HEK293 (cell line): ENCODE data around the gene ARHGEF7.

Experiments used
- CTCF ChIA-PET: fragments of 350-600 bp; formaldehyde crosslinking; extraction: SDS; loops from one replicate; lab custom pipeline; 2021; ENCODE audit warnings: antibody characterized with exemption; lab: Yijun Ruan, JAX
- POLR2A ChIA-PET: fragments of 300-600 bp; formaldehyde crosslinking; extraction: SDS; loops from one replicate; lab custom pipeline; 2020; ENCODE audit warnings: antibody characterized with exemption, inconsistent platforms; lab: Yijun Ruan, JAX
- H3K27ac ChIP-seq: fragments of 200-500 bp; sonication (Bioruptor generic); 2 replicates; pipeline ENCODE4 v1.5.1; 2014; ENCODE audit warnings: low read depth, low read length, control low read depth, inconsistent platforms; ENCODE audit errors: extremely low read depth
- H3K36me3 ChIP-seq, 2 experiments: fragments of 200-500 bp in 1 of 2; sonication (Bioruptor generic) in 1 of 2; 1 replicate in 1 of 2; 2 replicates in 1 of 2; pipeline ENCODE4 v1.5.1; 2014 to 2017; ENCODE audit warnings: inconsistent platforms in 2 of 2, low read length in 2 of 2; ENCODE audit not compliant: control insufficient read depth in 2 of 2, insufficient read depth in 1 of 2
- H3K4me1 ChIP-seq: fragments of 200-500 bp; sonication (Bioruptor generic); 2 replicates; pipeline ENCODE4 v1.5.1; 2014; ENCODE audit warnings: mild to moderate bottlenecking, low read length, inconsistent platforms; ENCODE audit not compliant: control insufficient read depth, insufficient read depth
- H3K4me3 ChIP-seq: 2 replicates; pipeline ENCODE4 v1.5.1; 2011; ENCODE audit warnings: low read depth, mild to moderate bottlenecking, control low read depth, low read length, moderate library complexity
- H3K9me3 ChIP-seq: fragments of 200-500 bp; sonication (Bioruptor generic); 2 replicates; pipeline ENCODE4 v1.5.1; 2014; ENCODE audit warnings: low read depth, low read length, inconsistent platforms; ENCODE audit not compliant: control insufficient read depth, insufficient read depth
- KLF16 ChIP-seq: fragments of 450-650 bp; formaldehyde crosslinking; IDR thresholded peaks from 2 replicates; pipeline ENCODE4 v1.5.1; 2017; ENCODE audit warnings: missing biosample characterization, missing genetic modification characterization
- PATZ1 ChIP-seq: fragments of 450-650 bp; formaldehyde crosslinking; IDR thresholded peaks from 2 replicates; pipeline ENCODE4 v1.5.1; 2016; ENCODE audit warnings: missing biosample characterization, missing genetic modification characterization
- PBX3 ChIP-seq: sonication (generic); formaldehyde crosslinking; IDR thresholded peaks from 2 replicates; pipeline ENCODE4 v1.8.1; 2022; ENCODE audit warnings: mild to moderate bottlenecking, moderate library complexity, missing genetic modification reagents
- SP2 ChIP-seq: fragments of 450-650 bp; formaldehyde crosslinking; IDR thresholded peaks from 2 replicates; pipeline ENCODE4 v1.5.1; 2016; ENCODE audit warnings: missing biosample characterization, missing genetic modification characterization
- SP7 ChIP-seq: fragments of 450-650 bp; formaldehyde crosslinking; IDR thresholded peaks from 2 replicates; pipeline ENCODE4 v1.5.1; 2016; ENCODE audit warnings: missing biosample characterization, missing genetic modification characterization
- ZNF16 ChIP-seq: fragments of 450-650 bp; formaldehyde crosslinking; IDR thresholded peaks from 2 replicates; pipeline ENCODE4 v1.5.1; 2016; ENCODE audit warnings: low read depth, missing biosample characterization, missing genetic modification characterization
- ZNF175 ChIP-seq: fragments of 450-650 bp; formaldehyde crosslinking; IDR thresholded peaks from 2 replicates; pipeline ENCODE4 v1.5.1; 2016; ENCODE audit warnings: missing biosample characterization, missing genetic modification characterization
- ZNF416 ChIP-seq: fragments of 450-650 bp; formaldehyde crosslinking; IDR thresholded peaks from 2 replicates; pipeline ENCODE4 v1.5.1; 2016; ENCODE audit warnings: missing biosample characterization, missing genetic modification characterization
- ZNF664 ChIP-seq: fragments of 450-650 bp; formaldehyde crosslinking; IDR thresholded peaks from 2 replicates; pipeline ENCODE4 v1.5.1; 2016; ENCODE audit warnings: missing biosample characterization, missing genetic modification characterization
- ZNF692 ChIP-seq: fragments of 450-650 bp; formaldehyde crosslinking; IDR thresholded peaks from 2 replicates; pipeline ENCODE4 v1.5.1; 2016; ENCODE audit warnings: missing biosample characterization, missing genetic modification characterization
- ZNF707 ChIP-seq: fragments of 450-650 bp; formaldehyde crosslinking; IDR thresholded peaks from 2 replicates; pipeline ENCODE4 v1.5.1; 2016; ENCODE audit warnings: missing biosample characterization, missing genetic modification characterization
- TF ChIP-seq, protein P1 (sequence below): fragments of 450-650 bp; formaldehyde crosslinking; IDR thresholded peaks from 2 replicates; pipeline ENCODE4 v1.5.1; 2016; ENCODE audit warnings: missing biosample characterization, missing genetic modification characterization
- TF ChIP-seq, protein P2 (sequence below): fragments of 450-650 bp; formaldehyde crosslinking; IDR thresholded peaks from 2 replicates; pipeline ENCODE4 v1.5.1; 2017; ENCODE audit warnings: missing biosample characterization, missing genetic modification characterization
- TF ChIP-seq, protein P3 (sequence below): IDR thresholded peaks from 2 replicates; pipeline ENCODE4 v1.6.1; 2011; ENCODE audit warnings: mild to moderate bottlenecking, low read depth, low read length, borderline replicate concordance
- TF ChIP-seq, protein P4 (sequence below): fragments of 450-650 bp; formaldehyde crosslinking; conservative IDR thresholded peaks from 2 replicates; pipeline ENCODE4 v1.5.1; 2016; ENCODE audit warnings: low read depth, missing biosample characterization, missing genetic modification characterization

ARHGEF7 gene

DNA sequence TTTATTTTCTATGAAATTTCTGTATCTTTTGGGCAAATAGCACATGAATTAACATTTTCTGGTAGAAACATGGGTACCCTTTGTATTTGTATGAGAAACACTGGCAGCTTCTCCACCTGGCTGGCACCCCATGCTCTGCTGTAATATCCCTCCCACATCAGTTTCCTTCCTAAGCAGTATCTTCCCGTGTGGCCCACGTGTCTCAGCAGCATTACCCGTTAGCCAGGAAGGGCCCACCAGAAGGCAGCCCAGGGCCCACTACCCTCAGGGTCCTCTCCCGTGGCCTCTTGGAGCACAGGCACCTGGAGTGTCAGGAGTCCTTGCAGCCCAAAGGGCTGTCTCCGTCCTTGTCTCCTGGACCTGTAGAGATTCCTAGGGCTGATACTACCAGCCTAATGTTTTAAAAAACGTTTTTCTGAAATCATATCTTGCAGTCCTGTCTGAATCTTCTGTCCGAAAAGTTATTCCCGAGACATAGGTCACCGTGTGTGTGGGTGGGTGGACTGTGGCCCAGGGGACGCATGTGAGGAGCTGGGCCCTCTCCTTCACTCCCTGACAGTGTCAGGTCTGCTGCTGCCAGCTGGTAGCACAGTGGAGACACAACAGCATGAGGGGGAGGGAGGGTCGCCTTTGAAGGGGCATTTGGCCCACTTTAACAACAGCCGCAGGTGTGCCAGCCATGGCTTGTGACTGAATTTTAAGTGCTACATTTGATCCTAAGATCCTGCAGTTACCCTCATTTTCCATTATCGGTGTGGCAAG, 183.3 kb downstream of the ARHGEF7 start (continued):
- TF ChIP-seq, protein P1, sequence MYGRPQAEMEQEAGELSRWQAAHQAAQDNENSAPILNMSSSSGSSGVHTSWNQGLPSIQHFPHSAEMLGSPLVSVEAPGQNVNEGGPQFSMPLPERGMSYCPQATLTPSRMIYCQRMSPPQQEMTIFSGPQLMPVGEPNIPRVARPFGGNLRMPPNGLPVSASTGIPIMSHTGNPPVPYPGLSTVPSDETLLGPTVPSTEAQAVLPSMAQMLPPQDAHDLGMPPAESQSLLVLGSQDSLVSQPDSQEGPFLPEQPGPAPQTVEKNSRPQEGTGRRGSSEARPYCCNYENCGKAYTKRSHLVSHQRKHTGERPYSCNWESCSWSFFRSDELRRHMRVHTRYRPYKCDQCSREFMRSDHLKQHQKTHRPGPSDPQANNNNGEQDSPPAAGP (tag by site-specific recombination), result no peak
- no peak for TF ChIP-seq ZNF175 (tag by site-specific recombination)
- TF ChIP-seq, all 188 proteins: peak for 0

- Histone ChIP-seq H3K36me3 (peaks cover 0 to 64% of the 10 kb centered on the region in 2 experiments; a peak in 2 of 3 replicates), H3K4me3 (no peak overlapping the region), H3K27ac (no peak overlapping the region), H3K9me3 (no peaks in the 10 kb centered on the region), H3K4me1 (no peaks in the 10 kb centered on the region)
- ChIA-PET CTCF (interaction anchor here (0.7 kb wide), 1 partner anchor 174 kb away, joined by 4 read pairs; no protein-coding TSS in a partner anchor), POLR2A (no interaction called here)
- TF ChIP-seq, protein P2, sequence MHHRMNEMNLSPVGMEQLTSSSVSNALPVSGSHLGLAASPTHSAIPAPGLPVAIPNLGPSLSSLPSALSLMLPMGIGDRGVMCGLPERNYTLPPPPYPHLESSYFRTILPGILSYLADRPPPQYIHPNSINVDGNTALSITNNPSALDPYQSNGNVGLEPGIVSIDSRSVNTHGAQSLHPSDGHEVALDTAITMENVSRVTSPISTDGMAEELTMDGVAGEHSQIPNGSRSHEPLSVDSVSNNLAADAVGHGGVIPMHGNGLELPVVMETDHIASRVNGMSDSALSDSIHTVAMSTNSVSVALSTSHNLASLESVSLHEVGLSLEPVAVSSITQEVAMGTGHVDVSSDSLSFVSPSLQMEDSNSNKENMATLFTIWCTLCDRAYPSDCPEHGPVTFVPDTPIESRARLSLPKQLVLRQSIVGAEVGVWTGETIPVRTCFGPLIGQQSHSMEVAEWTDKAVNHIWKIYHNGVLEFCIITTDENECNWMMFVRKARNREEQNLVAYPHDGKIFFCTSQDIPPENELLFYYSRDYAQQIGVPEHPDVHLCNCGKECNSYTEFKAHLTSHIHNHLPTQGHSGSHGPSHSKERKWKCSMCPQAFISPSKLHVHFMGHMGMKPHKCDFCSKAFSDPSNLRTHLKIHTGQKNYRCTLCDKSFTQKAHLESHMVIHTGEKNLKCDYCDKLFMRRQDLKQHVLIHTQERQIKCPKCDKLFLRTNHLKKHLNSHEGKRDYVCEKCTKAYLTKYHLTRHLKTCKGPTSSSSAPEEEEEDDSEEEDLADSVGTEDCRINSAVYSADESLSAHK (tag by site-specific recombination), result no peak
- TF ChIP-seq PBX3 (no peak), KLF16 (tag by site-specific recombination) (no peak), PATZ1 (tag by site-specific recombination) (no peak), ZNF692 (no peak), SP7 (tag by site-specific recombination) (no peak), SP2 (tag by site-specific recombination) (no peak), ZNF707 (no peak), ZNF664 (tag by site-specific recombination) (no peak), ZNF416 (tag by site-specific recombination) (no peak), ZNF16 (tag by site-specific recombination) (no peak)
- TF ChIP-seq, protein P3, sequence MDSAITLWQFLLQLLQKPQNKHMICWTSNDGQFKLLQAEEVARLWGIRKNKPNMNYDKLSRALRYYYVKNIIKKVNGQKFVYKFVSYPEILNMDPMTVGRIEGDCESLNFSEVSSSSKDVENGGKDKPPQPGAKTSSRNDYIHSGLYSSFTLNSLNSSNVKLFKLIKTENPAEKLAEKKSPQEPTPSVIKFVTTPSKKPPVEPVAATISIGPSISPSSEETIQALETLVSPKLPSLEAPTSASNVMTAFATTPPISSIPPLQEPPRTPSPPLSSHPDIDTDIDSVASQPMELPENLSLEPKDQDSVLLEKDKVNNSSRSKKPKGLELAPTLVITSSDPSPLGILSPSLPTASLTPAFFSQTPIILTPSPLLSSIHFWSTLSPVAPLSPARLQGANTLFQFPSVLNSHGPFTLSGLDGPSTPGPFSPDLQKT, result no peak
- TF ChIP-seq, protein P1 (tag by site-specific recombination), result no peak
- TF ChIP-seq, protein P4, sequence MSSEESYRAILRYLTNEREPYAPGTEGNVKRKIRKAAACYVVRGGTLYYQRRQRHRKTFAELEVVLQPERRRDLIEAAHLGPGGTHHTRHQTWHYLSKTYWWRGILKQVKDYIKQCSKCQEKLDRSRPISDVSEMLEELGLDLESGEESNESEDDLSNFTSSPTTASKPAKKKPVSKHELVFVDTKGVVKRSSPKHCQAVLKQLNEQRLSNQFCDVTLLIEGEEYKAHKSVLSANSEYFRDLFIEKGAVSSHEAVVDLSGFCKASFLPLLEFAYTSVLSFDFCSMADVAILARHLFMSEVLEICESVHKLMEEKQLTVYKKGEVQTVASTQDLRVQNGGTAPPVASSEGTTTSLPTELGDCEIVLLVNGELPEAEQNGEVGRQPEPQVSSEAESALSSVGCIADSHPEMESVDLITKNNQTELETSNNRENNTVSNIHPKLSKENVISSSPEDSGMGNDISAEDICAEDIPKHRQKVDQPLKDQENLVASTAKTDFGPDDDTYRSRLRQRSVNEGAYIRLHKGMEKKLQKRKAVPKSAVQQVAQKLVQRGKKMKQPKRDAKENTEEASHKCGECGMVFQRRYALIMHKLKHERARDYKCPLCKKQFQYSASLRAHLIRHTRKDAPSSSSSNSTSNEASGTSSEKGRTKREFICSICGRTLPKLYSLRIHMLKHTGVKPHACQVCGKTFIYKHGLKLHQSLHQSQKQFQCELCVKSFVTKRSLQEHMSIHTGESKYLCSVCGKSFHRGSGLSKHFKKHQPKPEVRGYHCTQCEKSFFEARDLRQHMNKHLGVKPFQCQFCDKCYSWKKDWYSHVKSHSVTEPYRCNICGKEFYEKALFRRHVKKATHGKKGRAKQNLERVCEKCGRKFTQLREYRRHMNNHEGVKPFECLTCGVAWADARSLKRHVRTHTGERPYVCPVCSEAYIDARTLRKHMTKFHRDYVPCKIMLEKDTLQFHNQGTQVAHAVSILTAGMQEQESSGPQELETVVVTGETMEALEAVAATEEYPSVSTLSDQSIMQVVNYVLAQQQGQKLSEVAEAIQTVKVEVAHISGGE (tag by site-specific recombination), result no peak
These were observed 187.1 kb downstream of the ARHGEF7 start for GRCh38 chr13:111302045-111302726.
